Esophagus squamous epithelium (tissue), 5 donors: Measurements from ENCODE around the gene RFNG. TPM values are rescaled to one million over a fixed set of nuclear protein-coding genes. Genes with fewer than 3 reads are reported as not detected.
A peak's percentile ranks its signal among the peaks of the same experiment; 100 is the strongest.

Experiments used
- DNase-seq: peaks from one replicate; lab custom pipeline; 2025; lab: John Stamatoyannopoulos, UW
- H3K27ac ChIP-seq, 4 donors: fragments of 200-600 bp; sonication (generic); one replicate each; pipeline ENCODE4 v1.5.1; 2016 to 2019; ENCODE audit warnings: mild to moderate bottlenecking in 1 of 4
- H3K27me3 ChIP-seq, 4 donors: fragments of 200-600 bp; sonication (generic); 1 replicate in 3 of 4; 2 replicates in 1 of 4; pipeline versions ENCODE4 v1.5.1 to v1.6.0; 2017 to 2021; ENCODE audit warnings: antibody characterized with exemption in 1 of 4
- H3K36me3 ChIP-seq, 3 donors: fragments of 200-600 bp; sonication (generic); one replicate each; pipeline ENCODE4 v1.5.1; 2016 to 2019
- H3K4me1 ChIP-seq, 3 donors: fragments of 200-600 bp; sonication (generic); one replicate each; pipeline ENCODE4 v1.5.1; 2017 to 2019
- H3K4me3 ChIP-seq, 4 donors: fragments of 200-600 bp; sonication (generic); 1 replicate in 3 of 4; 2 replicates in 1 of 4; pipeline ENCODE4 v1.5.1; 2016 to 2019; ENCODE audit warnings: mild to moderate bottlenecking in 2 of 4, moderate library complexity in 1 of 4
- H3K9me3 ChIP-seq, 3 donors: fragments of 200-600 bp; sonication (generic); one replicate each; pipeline ENCODE4 v1.5.1; 2016 to 2019
- POLR2A ChIP-seq, 4 donors: fragments of 450-650 bp; IDR thresholded peaks; one replicate each; pipeline ENCODE4 v1.6.1; 2017; ENCODE audit warnings: antibody characterized with exemption in 4 of 4, mild to moderate bottlenecking in 4 of 4, moderate library complexity in 3 of 4
- WGBS, 2 donors: methylation state at CpG; one replicate each; pipeline ENCODE4 v1.1.5; 2018; 5-methylcytosine and 5-hydroxymethylcytosine counted together
- intact Hi-C: fragments of 100-400 bp; cut with DNase I; formaldehyde crosslinking; loops from one replicate; pipeline ENCODE4 v1.15.0; 2022
- total RNA-seq, 4 donors: library from RNA; depleted of rRNA; stranded (reverse); fragments of >200 nt; gene quantifications; one replicate each; pipeline ENCODE4 v1.1.0, GENCODE V29; 2016
- TF ChIP-seq, protein P1 (sequence below), 6 experiments: fragments of 450-650 bp in 4 of 6; fragments of 200-600 bp in 2 of 6; sonication (generic) in 2 of 6; IDR thresholded peaks; one replicate each; pipeline ENCODE4 v1.5.1; 2016 to 2019; ENCODE audit warnings: antibody characterized with exemption in 6 of 6, mild to moderate bottlenecking in 4 of 6, moderate library complexity in 4 of 6
- donor health status: DM: yes; HTN: yes; CAD: no.

The RFNG gene
- total RNA-seq, 4 donors from 2014 or later = 24.9 to 38.1 (median 31.2) TPM

- Histone ChIP-seq H3K4me1 (peaks cover 17 to 28% (median 19%) of the 10 kb centered on the region in 3 donors), H3K9me3 (no peaks in the 10 kb centered on the region), H3K36me3 (peaks cover 54 to 81% (median 58%) of the 10 kb centered on the region in 3 donors), H3K27ac (no peak overlapping the region), H3K4me3 (no peak overlapping the region), H3K27me3 (no peaks in the 10 kb centered on the region)
- WGBS, 2 donors = 86 to 87% methylated on average over 5 to 17 of the region's 28 CpGs
- DNase-seq = no peak
- intact Hi-C loops = no loop called here
- TF ChIP-seq, protein P1, sequence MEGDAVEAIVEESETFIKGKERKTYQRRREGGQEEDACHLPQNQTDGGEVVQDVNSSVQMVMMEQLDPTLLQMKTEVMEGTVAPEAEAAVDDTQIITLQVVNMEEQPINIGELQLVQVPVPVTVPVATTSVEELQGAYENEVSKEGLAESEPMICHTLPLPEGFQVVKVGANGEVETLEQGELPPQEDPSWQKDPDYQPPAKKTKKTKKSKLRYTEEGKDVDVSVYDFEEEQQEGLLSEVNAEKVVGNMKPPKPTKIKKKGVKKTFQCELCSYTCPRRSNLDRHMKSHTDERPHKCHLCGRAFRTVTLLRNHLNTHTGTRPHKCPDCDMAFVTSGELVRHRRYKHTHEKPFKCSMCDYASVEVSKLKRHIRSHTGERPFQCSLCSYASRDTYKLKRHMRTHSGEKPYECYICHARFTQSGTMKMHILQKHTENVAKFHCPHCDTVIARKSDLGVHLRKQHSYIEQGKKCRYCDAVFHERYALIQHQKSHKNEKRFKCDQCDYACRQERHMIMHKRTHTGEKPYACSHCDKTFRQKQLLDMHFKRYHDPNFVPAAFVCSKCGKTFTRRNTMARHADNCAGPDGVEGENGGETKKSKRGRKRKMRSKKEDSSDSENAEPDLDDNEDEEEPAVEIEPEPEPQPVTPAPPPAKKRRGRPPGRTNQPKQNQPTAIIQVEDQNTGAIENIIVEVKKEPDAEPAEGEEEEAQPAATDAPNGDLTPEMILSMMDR (IDR thresholded peaks at IDR 0.05) = no peak
- no peak for TF ChIP-seq POLR2A (IDR thresholded peaks at IDR 0.05)
Measured at GRCh38 chr17:82055965-82056728, 4.5 kb upstream of the RFNG start.

DNA sequence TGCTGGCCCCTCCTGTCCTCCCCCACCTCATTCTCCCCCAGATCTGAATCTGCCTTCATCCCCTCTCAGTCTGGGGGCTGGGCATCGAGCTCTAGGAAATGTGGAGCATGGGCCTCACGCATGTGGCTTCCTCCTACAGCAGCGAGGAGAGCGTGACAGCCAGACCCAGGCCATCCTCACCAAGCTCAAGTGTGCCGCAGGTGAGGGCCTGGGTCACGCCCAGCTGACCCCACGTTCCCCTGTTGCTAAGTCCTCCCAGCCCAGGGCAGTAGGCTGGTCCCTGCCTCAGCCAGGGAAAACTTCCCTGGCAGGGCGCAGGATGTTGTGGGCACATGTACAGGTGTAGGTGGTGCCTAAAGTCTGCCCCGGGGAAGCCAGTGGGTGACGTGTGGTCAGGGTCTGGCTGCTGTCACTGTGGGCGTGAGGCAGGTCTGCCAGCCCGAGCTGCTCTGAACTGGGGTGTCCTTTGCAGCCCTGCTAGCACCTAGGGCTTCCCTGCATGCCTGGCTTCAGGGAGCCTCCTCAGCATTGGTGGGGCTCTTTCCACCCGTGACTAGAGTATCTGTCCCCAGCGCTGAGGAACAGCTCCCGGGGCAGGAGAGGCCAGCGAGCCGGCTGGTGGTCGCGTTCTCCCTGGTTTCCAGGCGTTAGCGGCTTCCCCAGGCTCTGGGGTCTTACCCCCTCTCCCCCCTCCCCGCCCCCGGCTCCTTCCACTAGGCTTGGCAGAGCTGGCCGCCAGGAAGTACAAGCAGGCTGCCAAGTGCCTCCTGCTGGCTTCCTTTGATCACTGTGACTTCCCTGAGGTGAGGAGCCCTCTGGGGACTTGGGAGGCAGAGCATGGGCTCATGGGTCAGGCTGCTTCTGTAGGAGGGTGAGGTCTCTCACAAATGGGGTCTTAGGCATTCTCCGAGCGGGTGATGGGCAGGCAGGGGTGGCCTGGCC lies 3.7 kb upstream of the RFNG start:
- H3K4me3 ChIP-seq = no peak overlapping the region
- H3K27me3 ChIP-seq = no peaks in the 10 kb centered on the region
- no peak overlapping the region for H3K27ac ChIP-seq
- H3K36me3 ChIP-seq = peaks cover 45 to 74% (median 50%) of the 10 kb centered on the region in 3 donors
- DNase-seq = no peak
- TF ChIP-seq, protein P1 (IDR thresholded peaks at IDR 0.05) = no peak
- TF ChIP-seq POLR2A (IDR thresholded peaks at IDR 0.05) = no peak
- H3K9me3 ChIP-seq = no peaks in the 10 kb centered on the region
- WGBS, 2 donors = 97% methylated on average over 6 of the region's 26 CpGs; no CpG with 5 or more reads in 1 of the 2 donors
- intact Hi-C loops = no loop called here
- H3K4me1 ChIP-seq = peaks cover 24 to 37% (median 28%) of the 10 kb centered on the region in 3 donors

DNA sequence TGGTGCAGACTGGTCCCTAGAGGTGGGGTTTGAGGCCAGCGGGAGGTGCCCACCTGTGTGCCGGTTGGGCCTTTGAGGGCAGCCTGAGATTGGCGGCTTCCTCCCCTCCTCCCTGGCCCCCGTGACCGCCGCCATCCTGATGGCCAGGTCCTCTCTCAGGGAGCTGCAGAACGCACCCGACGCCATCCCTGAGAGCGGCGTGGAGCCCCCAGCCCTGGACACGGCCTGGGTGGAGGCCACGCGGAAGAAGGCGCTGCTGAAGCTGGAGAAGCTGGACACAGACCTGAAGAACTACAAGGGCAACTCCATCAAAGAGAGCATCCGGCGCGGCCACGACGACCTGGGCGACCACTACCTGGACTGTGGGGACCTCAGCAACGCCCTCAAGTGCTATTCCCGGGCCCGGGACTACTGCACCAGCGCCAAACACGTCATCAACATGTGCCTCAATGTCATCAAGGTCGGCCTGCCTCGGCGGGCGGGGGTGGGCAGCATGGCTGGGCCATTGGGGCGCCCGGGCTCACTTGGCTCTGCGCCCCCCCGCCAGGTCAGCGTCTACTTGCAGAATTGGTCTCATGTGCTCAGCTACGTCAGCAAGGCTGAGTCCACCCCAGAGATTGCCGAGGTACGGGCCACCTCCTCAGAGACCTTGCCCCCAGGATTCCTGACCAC lies 2.9 kb upstream of the RFNG start:
- WGBS, 2 donors = 93% methylated on average over 8 of the region's 38 CpGs; no CpG with 5 or more reads in 1 of the 2 donors
- TF ChIP-seq POLR2A (IDR thresholded peaks at IDR 0.05) = no peak
- TF ChIP-seq, protein P1 (IDR thresholded peaks at IDR 0.05) = no peak
- no peak for DNase-seq
- intact Hi-C loops = no loop called here
- Histone ChIP-seq H3K9me3 (no peaks in the 10 kb centered on the region), H3K27me3 (no peaks in the 10 kb centered on the region), H3K4me3 (no peak overlapping the region), H3K36me3 (peaks cover 39 to 74% (median 43%) of the 10 kb centered on the region in 3 donors), H3K4me1 (peaks cover 28 to 45% (median 36%) of the 10 kb centered on the region in 3 donors), H3K27ac (no peak overlapping the region)

DNA sequence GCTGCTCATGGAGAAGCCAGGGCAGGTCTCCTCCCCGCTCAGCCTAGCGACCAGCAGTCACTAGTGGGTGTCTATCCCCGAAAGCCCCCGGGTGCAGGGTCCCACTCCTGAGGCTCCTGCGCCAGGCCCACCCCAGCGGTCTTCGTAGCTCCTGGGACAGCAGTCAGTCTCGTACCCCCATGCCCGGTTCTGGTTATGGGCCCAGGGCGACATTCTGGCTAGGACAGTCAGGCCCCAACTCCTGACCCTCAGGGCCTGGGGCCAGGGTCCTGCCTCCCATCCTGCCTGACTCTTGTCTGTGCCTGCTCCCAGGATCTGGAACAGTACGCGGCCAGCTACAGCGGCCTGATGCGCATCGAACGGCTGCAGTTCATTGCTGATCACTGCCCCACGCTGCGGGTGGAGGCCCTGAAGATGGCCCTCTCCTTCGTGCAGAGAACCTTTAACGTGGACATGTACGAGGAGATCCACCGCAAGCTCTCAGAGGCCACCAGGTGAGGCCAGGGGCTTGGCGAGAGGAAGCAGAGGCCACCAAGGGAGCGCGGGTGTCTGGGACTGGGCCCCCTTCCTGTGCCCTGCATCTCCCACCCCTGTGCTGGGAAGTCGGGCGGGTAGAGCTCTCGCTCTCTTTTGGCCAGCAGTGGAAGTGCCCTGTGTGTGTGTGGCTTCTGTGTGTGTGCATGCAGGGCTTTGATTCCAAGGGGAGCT lies 2.1 kb upstream of the RFNG start:
- H3K4me1 ChIP-seq = peaks cover 28 to 51% (median 36%) of the 10 kb centered on the region in 3 donors

More for the DNA sequence above, 2.1 kb upstream of the RFNG start:
- Histone ChIP-seq H3K27me3 (no peaks in the 10 kb centered on the region), H3K36me3 (peaks cover 37 to 74% (median 40%) of the 10 kb centered on the region in 3 donors), H3K9me3 (no peaks in the 10 kb centered on the region), H3K4me3 (peak overlapping the region in 1 of 4 donors; percentile 83), H3K27ac (no peak overlapping the region)
- WGBS, 2 donors = 95 to 96% methylated on average over 8 to 12 of the region's 28 CpGs
- TF ChIP-seq, protein P1 (IDR thresholded peaks at IDR 0.05) = no peak
- TF ChIP-seq POLR2A (IDR thresholded peaks at IDR 0.05) = no peak
- no peak for DNase-seq
- intact Hi-C loops = no loop called here
